ENCODE data around the gene AFF3.

Gene AFF3

DNA sequence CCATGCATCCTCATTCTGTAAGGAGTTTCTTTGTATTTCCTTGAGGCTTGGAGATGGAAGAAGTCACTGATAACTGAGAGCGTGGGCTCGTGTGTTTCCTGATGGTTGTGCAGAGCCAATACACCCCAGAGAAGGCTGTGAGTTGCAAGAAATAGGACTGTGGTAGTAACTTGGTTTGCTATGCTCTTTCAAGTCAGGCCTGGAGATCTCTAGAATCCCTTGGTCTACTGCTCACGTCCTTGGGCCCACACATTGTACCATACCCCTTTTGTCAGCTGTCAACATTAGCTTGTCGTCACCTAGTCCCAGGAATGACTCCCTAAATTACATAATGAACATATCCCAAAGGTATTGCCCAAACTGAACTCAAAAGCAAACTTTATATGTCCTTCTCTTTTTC, 414.2 kb downstream of the AFF3 start:
- DNase-seq, result no peak

DNA sequence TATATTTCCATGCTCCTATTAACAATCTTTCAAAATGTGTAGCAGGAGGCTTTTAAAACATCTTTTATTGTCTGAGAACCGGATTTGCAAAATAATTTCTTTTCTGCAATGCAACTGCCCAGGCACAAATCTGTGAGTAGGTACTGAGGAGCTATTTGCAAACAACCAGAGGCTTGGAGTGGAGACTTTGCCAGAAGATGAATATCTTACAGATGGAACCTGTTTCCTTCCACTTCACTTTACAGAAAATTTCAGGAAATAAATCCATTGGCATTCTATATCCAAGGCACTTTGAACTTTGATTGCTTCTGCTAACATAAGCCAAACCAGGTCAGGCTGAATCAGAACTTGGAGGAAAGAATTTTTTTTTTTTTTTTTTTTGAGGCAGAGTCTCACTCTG, 415.2 kb downstream of the AFF3 start:
- no peak for DNase-seq

DNA sequence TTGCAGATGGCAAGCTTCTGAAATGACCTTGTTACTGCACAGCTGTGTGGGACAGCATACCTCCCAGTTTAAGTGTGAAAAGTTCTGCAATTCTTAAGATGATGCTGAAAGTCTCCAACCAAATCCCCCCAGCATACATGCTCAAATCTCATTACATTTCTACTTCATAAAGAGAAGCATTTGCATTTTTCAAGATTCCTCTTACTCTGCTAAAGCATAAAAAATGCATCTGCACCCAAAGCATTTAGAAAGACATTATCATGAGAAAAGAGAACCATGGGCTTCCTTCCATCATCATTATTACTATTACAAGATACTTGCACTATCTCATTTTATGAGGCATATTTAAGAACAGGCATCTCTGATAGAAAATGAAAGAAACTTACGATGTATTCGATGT, 415.7 kb downstream of the AFF3 start:
- no peak for DNase-seq

DNA sequence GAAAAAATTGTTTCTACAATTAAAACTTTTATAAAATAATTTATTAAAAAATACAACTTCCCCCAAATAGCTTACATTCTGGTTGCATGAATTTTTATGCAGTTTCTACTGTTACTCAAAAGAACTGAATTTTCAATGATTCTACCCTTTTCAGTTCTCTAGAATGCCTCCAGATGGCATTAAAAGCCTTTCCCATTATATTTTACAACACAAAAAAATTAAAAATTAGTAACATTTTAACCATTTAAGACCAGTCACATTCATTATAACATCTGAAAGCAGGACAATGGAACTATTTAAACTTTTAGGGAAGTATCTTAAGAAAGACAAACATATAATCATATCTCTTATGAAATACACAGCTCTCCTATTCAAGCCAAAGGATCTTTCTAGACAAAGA, 416.6 kb downstream of the AFF3 start:
- no peak for DNase-seq

DNA sequence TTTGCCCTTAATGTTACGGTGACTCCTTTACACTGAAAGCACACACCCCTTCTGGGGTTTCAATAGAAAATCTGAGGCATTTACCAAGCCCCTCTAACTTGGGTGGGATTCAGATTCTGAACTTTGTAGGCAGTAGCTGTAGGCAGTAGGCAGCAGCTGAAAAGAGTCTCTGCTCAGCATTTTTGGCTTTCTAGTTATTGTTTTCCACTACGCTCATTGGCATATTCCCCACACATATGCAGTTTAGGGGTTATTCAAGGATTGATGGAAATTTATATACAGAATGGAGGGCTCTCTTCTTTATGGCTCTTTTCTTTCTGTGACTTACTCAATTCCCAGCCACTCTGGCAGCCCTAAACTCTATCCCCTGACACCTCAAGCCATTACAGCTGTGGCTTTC, 419.9 kb downstream of the AFF3 start:
- DNase-seq, result no peak

DNA sequence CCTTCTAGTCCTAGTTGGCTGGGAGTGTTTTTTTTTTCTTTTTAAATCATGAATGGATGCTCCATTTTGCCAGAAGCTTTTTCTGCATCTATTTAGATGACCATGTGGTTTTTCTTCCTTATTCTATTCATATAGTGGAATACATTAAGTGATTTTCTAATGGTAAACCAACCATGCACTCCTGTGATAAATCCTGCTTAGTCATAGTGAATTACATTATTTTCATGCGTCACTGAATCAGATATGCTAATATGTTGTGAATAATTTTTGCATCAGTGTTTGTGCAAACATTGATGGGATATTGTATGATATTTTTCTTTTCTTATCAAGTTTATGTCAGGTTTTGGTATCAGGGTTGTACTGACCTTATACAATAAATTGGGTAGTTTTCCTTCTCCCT, 423.3 kb downstream of the AFF3 start:
- DNase-seq, result no peak

DNA sequence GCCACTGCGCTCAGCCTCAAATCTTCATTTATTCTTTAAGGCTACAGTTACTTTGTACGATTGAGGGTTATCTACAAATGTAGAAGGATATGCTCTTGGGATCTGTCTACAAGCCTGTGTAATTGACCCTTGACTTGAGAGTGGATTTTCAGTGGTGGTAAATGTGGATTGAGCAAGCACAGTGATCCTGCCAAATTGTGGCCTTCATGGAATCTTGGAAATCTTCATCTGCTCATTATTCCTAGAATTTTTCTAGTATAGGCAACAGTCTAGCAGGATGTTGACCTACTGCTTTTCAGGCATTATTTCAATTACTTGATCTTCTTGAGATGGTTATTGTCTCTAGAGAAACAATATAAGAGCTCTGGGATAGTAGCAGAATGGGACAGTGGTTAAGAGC, 426.4 kb downstream of the AFF3 start:
- DNase-seq, result no peak

DNA sequence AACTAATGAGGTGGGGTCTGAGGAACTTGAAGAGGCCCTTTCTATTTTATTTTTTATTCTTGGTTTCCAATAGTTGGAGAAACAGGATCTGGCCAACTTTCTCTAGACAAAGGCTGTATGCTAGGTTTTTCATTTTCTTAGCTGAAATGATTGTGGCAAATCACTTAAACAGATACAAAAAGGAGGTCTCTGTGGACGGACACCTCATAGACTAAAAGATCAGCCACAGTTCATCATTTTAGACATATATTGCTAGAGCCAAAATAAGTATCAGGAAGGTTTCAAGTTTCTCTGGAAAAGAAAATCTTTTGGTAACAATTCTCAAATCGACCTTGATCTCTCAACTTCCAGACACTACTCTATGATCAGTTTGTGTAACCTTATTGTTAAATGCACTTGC, 428.0 kb downstream of the AFF3 start:
- DNase-seq, result no peak

DNA sequence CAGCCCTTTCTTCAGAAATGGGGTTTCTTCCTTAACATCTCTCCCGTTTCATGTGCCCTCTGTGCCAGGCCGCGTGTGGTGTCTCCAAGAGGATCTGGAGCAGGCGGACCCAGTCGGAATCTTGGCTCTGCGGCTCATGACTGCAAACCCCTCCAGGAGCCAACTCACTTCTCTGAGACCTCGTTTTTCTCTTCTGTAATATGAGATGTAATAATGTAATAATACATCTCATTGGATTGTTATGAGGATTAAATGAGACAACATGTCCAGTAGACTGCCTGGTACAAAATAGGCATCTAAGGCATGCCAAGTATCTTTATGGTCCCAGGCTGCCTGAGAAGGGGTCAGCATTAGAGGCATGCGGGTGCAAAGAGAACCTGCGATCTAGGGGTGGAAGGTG, 431.2 kb downstream of the AFF3 start:
- no peak for DNase-seq

DNA sequence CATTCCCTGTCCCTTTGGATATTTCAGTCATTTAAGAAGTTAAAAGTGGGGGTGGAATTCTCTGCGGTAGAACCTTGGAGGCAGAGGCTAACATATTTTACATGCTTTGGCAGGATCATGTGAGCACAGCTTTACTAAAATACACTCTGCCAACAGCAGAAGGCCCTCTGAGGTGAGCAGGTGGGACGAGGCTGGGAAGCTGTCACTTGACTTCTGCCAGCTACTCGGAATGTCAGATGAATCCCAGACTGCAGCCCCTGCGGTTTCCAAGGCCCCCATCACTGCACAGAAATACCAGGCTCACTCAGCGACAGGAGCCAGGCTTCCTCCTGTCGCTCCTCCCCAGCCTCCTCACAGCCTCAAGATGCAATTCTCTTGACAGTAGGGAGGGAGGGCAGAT, 431.7 kb downstream of the AFF3 start:
- DNase-seq, result no peak

DNA sequence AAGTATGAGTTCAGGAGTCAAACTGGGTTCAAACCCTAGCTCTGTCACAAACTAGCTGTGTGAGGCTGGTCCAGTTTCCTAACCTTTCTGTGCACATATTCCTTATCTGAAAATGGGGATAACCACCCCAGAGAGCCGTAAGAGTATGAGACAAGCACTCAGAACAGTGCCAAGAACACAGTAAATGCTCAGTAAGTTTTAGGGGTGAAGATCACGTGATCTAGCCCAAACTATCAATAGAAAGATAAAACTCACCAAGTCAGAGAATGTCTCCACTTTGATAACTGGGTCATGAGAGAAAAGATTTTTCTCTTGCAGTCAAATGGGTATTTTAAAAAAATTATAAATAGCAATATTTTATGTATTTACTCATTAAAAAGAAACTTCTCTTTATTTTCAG, 433.2 kb downstream of the AFF3 start:
- no peak for DNase-seq

DNA sequence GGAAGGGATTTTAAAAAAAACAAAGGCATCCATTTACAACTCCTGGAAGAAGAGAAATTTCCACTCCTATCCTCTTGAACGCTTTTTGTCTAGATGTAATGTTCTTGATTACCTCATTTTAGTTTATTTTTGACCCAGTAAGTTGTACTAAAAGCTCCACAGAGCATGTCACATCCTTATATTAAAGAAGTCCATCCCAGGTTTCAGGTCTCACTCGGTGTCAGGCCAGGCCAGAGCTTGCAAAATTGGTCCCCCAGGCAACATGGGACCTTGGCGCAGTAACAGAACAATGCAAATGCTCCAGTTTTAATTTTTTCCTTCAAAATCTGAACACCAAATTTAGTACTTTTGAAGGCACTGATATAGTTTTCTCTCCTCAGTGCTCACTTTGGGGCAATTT, 434.2 kb downstream of the AFF3 start:
- DNase-seq, result no peak

DNA sequence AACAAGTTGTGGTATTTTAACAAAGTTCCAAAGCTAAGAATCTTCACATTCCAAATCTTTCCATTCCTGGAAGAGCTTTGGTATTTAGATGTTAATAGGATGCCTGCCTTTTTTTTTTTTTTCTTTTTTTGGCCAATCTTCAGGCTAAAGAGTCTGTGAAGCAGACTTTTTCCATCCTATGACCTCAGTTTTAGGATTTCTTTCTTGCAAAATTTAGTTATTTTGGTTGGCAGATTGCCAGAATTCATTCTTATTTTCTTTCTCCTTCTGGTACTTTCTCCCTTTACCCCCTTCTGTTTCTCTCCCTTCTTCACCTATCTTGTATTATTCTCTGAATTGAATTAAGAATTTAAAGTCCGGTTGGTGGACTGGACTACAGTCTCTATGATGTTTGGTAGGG, 434.8 kb downstream of the AFF3 start:
- no peak for DNase-seq

DNA sequence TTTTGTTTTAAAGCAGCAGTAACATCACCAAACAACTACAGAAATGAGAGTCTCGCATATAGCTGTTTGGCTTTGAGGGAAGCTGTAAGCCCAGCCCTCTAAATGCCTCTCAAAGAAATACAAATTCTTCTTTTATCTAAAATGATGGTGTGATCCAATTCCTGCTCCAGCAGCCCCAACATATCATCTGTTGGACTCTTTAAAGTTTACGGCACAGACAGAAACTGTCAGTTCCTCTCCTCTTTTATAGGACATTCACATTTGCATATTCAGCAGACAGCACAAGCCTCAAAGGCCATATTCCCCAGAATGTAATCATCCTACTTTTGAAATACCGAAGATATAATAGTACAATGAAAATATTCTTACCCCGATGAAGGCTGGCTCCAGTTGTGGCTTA, 435.7 kb downstream of the AFF3 start:
- no peak for DNase-seq

DNA sequence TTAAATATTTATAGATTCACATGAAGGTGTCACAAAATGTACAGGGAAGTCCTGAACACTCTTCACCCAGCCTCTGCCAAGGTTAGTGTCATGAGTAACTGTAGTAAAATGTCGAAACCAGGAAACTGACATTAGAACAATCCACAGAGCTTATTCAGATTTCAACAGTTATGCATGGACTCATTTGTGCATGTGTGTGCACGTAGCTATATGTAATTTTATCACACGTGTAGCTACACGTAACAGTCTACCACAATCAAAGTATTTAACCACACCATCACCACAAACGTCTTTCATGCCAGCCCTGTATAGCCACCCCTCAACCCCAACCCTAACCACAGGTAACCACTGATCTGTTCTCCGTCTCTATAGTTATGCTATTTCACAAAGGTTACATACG, 440.9 kb downstream of the AFF3 start:
- no peak for DNase-seq

DNA sequence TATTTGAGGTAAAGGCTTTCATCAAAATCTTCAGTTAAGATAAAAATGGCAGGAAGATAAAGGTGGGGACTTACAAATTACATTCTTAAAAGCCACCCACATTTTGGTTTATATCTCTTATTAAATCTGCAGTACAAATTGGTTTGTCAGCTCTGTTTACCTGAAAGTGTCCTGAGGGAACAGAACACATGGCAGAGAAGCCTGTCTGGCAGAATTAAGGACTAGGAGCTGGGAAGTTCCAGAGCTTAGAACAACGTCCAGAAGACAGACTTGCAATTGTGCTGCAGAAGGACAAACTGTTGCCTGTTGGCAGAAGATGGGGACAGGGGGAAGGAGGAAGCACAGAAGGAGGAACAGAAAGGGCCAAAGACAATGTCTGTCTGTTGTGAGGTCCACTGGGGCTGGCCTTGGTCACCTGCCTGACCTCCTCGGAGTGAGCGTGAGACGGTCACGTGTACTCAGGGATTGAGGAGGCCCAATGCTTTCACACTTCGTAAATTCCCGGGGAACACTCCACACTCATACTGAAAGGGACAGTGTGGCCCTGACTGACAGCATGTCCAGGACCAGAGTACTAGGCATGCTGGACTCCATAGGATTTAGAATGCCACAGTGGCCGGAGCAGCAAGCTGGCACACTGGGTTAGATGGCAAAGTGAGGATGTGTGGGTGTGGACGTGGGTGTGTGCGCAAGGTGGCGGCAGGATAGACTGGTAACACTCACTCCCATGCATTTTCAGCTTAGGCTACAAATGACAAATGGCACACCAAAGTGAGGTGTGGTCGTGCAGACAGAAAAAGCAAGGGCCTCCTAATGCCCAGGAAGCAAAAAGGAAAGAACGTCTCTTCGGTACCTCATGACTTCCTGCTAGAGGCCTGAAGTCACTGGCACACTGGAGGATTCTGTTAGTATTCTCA, 441.6 kb downstream of the AFF3 start:
- no peak for DNase-seq

DNA sequence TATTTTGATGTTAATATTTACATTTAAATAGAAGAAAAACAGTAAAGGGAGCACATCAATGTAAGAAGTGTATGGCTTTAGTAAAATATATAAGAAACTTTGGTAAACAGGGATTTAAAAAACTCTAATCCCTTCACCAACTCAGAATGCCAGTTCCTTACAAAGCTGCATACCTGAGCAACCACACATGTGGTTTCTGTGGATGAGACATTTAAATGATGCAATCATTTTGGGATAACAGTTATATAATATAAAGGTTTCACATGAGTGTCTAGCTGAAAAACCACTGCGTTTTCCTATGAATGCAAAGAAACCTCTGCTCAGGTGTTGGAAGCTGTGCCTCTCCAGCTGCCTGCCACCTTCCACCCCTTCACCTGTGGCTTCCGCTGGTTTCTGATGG, 443.5 kb downstream of the AFF3 start:
- DNase-seq, result no peak

DNA sequence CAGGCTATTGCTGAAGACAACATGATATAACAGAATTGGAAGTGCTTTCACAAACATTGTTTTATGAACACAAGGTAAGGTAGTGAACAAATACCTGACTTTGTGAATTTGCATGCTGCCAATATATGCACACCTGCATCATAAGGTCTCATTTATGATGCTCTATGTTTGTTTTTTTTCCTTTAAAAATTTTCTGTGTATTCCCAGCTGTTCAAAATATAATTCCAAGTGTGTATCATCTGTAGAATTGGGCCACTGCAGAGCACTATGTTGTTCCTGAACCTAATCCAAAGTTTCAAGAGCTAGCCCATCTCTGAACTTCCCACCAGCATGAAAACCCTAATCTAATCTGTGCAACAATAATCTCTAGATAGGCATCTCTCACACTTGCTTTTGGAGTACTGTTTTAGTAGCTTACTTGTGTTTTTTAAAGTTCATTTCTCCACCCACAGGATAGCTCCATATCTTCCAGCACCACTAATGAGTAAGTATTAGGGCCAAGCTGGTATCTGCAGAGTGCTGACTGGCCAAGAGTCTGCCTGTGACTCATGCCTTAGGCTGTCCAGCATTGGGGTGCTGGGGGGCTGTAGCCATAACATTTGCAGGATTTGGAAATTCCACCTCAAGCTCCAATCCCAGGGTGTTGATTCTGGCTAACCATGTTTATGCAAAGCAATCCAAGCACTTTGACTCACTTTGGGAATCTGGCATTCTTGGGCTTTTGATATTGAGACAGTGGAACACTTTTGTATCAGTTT, 444.4 kb downstream of the AFF3 start:
- DNase-seq, result no peak

DNA sequence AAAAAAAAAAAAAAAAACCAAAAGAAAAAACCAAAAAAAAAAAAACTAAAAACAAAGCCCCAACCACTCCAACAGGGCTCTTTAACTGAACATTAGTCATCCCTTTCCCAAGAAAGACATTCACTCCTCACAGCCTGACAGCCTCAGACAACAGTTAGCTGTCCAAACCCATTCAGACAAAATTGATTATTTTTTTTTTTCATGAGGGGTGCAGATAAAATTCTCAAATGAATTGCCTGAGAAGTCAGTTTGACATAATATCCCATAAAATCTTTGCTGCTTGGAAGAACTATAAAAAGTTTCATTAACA, 446.5 kb downstream of the AFF3 start:
- no peak for DNase-seq

DNA sequence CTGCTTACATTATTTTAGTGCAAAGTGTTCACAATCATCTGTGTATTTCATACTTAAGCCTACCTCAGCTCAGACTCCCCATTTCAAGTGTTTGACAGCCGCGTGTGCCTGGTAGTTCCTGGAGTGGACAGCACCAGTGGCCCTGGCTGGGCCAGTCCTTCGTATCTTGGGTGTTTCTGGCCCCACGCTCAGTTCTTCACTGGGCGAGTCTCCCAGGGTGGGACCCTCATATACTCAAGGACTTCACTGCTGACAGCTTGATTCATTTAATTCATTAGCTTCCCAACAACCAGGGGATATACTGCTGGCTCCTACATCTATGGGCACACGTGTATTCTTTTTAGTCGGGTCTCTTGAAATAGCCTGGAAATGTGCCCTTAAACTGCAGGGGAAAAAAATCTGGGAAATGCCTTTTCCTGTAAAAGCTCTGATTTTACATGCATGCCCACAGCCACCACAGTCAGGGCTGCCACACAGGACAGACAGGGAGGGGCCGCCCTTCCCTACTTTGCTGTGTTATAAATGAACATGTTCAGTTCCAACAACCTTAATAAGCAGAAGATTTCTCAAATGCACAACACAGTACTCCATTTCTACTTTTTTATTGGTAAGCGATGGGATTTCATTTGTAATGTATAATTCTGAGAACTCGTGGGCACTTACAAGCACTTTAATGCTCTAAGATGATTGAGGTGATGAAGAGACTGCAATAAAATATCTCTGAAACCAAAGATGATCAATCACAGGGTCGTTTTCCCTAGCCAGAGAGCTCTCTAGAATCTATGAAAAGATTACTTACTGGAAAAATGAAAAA, 447.1 kb downstream of the AFF3 start:
- no peak for DNase-seq

DNA sequence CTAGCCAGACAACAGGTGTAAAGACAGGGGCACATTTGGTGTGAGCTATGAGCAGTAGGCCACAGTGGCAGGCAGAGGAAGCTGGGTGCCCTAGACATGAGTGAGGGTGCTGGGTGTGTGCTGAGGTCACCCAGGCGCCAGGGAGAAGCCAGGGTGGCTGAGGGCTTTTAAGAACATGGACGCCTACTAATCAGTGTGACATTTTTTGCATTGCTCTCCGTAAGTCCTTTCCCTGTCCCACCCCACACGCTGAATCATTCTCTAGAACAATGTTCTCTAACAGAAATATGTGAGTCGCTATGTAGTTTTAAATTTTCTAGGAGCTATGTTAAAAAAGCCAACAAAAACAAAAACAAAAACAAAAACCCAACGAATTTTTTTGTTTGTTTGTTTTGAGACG, 448.1 kb downstream of the AFF3 start:
- DNase-seq, result no peak

DNA sequence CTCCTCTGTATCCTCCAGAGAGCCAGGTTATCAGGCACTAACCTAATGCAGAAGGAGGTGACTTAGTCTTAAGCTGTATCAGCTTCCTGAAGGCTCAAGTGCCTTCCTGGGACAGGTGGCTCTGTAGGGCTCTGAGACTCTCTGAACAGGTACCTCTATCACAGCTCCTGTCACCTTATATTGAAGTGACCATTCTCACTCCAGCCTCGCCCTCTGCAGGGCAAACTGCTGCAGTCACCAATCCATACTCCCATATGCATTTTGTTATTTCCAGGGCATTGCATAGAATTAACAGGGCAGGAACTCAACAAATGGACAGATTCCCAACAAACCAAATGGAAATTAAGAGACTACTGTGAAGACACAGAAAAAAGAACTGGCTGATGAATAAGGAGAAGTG, 449.6 kb downstream of the AFF3 start:
- DNase-seq, result no peak

DNA sequence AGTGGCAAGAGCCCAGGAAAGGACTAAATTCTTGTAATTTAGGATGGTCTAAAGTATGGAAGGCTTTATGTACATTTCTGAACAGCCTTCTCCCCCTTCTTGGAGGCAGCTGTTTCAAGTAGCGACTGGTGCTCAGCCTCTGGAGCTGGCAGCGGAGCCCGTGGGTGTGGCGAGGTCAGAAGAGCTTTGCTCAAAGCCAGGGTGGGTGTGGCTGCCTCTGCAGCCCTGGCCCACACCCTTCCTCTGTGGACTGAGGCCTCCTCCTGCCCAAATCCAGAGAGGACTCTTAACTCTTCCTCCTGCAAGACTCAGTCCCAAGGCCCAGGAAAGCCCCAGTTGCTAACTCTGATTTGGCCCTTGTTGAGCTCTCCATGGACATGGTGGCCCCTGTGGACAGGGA, 450.5 kb downstream of the AFF3 start:
- DNase-seq, result no peak

Data from NCI-H345 (cell line).